Smooth muscle cell (in vitro differentiated cells): ENCODE data around the gene OR13C2. TPM values are rescaled to one million over a fixed set of nuclear protein-coding genes. Genes with fewer than 3 reads are reported as not detected.
"Not testable (repeated sequence)": the region's sequence is repeated elsewhere in the genome, so short reads cannot be mapped to it uniquely, and the experiment has no call there.

Experiments used
- DNase-seq: peaks from one replicate; lab custom pipeline; 2025; ENCODE audit not compliant: unreplicated experiment; lab: John Stamatoyannopoulos, UW
- H2AFZ ChIP-seq: fragments of 200-600 bp; sonication (generic); 2 replicates; pipeline ENCODE4 v1.6.0; 2016; ENCODE audit warnings: antibody characterized with exemption, low read depth, mild to moderate bottlenecking
- H3F3A ChIP-seq: fragments of 200-600 bp; sonication (generic); 2 replicates; pipeline ENCODE4 v1.6.0; 2017; ENCODE audit warnings: antibody characterized with exemption, low read depth
- H3K27ac ChIP-seq: fragments of 200-600 bp; sonication (generic); 2 replicates; pipeline ENCODE4 v1.5.1; 2016; ENCODE audit warnings: low read depth, mild to moderate bottlenecking
- H3K27me3 ChIP-seq: fragments of 200-600 bp; sonication (generic); 2 replicates; pipeline ENCODE4 v1.6.1; 2016; ENCODE audit warnings: low read depth, mild to moderate bottlenecking
- H3K36me3 ChIP-seq: fragments of 200-600 bp; sonication (generic); 2 replicates; pipeline ENCODE4 v1.5.1; 2016; ENCODE audit warnings: low read depth
- H3K4me1 ChIP-seq: fragments of 200-600 bp; sonication (generic); 2 replicates; pipeline ENCODE4 v1.5.1; 2016; ENCODE audit warnings: low read depth
- H3K4me2 ChIP-seq: fragments of 200-600 bp; sonication (generic); 2 replicates; pipeline ENCODE4 v1.6.0; 2016; ENCODE audit warnings: mild to moderate bottlenecking
- H3K4me3 ChIP-seq: fragments of 200-600 bp; sonication (generic); 2 replicates; pipeline ENCODE4 v1.5.1; 2016; ENCODE audit warnings: mild to moderate bottlenecking
- H3K79me2 ChIP-seq: fragments of 200-600 bp; sonication (generic); 2 replicates; pipeline ENCODE4 v1.6.0; 2016; ENCODE audit warnings: low read depth, mild to moderate bottlenecking
- H3K9ac ChIP-seq: fragments of 200-600 bp; sonication (generic); 2 replicates; pipeline ENCODE4 v1.6.0; 2016; ENCODE audit warnings: low read depth
- H3K9me3 ChIP-seq: fragments of 200-600 bp; sonication (generic); replicated peaks from 2 replicates; pipeline ENCODE4 v1.5.1; 2016; ENCODE audit warnings: low read depth
- H4K20me1 ChIP-seq: fragments of 200-600 bp; sonication (generic); 2 replicates; pipeline ENCODE4 v1.6.0; 2016; ENCODE audit warnings: low read depth
- WGBS: methylation state at CpG from one replicate; pipeline ENCODE4 v1.1.7; 2016; ENCODE audit warnings: low lambda C conversion rate; 5-methylcytosine and 5-hydroxymethylcytosine counted together
- polyA plus RNA-seq: library from polyadenylated mRNA; unstranded; fragments of >200 nt; fragmentation: Nextera tagmentation; extraction: Ambion mirVana; gene quantifications from 2 replicates; pipeline ENCODE4 v1.2.1, GENCODE V29; 2016
- total RNA-seq: library from RNA; depleted of rRNA; stranded (reverse); fragments of >200 nt; gene quantifications from 2 replicates; pipeline ENCODE4 v1.2.3, GENCODE V29; 2014
- TF ChIP-seq, protein P1 (sequence below): fragments of 200-600 bp; sonication (generic); IDR thresholded peaks from 2 replicates; pipeline ENCODE4 v1.5.1; 2017; ENCODE audit warnings: borderline replicate concordance, mild to moderate bottlenecking, antibody characterized with exemption; ENCODE audit not compliant: insufficient read depth, poor library complexity, severe bottlenecking

Gene OR13C2
- total and polyA plus RNA-seq, 2 experiments from 2014 or later = not detected

DNA sequence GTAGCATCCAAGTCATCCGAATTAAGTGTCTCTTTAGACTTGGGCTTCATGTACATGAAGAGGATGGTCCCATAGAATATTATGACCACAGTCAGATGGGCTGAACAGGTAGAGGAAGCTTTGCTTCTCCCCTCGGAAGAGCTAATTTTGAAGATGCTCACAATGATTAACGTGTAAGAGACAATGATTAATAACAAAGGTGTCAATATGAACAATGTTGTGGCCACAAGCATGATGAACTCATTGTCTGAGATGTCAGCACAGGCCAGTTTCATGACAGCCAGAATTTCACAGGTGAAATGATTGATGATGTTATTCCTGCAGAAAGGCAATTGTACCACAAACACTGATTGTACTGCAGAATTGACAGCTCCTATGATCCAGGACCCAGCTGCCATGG is 626 bp downstream of the OR13C2 start:
- TF ChIP-seq, protein P1, sequence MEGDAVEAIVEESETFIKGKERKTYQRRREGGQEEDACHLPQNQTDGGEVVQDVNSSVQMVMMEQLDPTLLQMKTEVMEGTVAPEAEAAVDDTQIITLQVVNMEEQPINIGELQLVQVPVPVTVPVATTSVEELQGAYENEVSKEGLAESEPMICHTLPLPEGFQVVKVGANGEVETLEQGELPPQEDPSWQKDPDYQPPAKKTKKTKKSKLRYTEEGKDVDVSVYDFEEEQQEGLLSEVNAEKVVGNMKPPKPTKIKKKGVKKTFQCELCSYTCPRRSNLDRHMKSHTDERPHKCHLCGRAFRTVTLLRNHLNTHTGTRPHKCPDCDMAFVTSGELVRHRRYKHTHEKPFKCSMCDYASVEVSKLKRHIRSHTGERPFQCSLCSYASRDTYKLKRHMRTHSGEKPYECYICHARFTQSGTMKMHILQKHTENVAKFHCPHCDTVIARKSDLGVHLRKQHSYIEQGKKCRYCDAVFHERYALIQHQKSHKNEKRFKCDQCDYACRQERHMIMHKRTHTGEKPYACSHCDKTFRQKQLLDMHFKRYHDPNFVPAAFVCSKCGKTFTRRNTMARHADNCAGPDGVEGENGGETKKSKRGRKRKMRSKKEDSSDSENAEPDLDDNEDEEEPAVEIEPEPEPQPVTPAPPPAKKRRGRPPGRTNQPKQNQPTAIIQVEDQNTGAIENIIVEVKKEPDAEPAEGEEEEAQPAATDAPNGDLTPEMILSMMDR = no peak
- no peaks in the 10 kb centered on the region for H3K27me3 ChIP-seq
- H3K27ac ChIP-seq = no peak overlapping the region
- H3K79me2 ChIP-seq = no peaks in the 10 kb centered on the region
- no peaks in the 10 kb centered on the region for H3K36me3 ChIP-seq
- peaks cover 11% of the 10 kb centered on the region for H3K4me1 ChIP-seq
- H3F3A ChIP-seq = no peaks in the 10 kb centered on the region
- H3K9me3 ChIP-seq = no peaks in the 10 kb centered on the region
- no peaks in the 10 kb centered on the region for H4K20me1 ChIP-seq
- no peak for DNase-seq
- H3K9ac ChIP-seq = no peak overlapping the region
- H3K4me3 ChIP-seq = no peak overlapping the region
- 81% methylated on average over 3 of the region's 3 CpGs for WGBS
- no peak overlapping the region for H3K4me2 ChIP-seq
- no peak overlapping the region for H2AFZ ChIP-seq

DNA sequence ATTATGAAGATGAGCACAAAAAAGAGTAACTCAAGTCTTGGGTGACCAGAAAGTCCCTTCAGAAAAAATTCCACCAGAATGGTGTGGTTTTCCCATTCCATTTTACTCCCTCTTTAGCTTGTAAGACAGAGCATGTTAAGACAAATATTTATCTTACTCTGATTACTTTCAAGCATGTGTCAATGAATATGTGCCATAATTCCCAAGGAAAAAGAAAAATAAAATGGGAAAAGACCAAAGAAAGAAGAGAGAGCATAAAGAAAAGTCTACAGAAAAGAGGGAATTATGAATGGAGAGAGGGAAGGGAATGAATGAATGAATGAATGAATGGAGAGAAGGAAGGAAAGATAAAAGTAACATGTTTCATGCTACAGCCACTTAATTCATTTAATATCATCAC is 6.1 kb downstream of the OR13C2 start, which contains the start of gene OR13C5:
Gene OR13C5, minus strand, starts transcription at position 101 of the 400 bp plus-strand sequence. Its CDS starts 0 bp downstream, at position 101.
- H3K27me3 ChIP-seq, H4K20me1 ChIP-seq, DNase-seq, H3K9me3 ChIP-seq, H2AFZ ChIP-seq, H3K4me2 ChIP-seq, H3K36me3 ChIP-seq, H3K79me2 ChIP-seq, H3K9ac ChIP-seq, H3K27ac ChIP-seq, H3F3A ChIP-seq, H3K4me1 ChIP-seq, H3K4me3 ChIP-seq: not testable (repeated sequence)

DNA sequence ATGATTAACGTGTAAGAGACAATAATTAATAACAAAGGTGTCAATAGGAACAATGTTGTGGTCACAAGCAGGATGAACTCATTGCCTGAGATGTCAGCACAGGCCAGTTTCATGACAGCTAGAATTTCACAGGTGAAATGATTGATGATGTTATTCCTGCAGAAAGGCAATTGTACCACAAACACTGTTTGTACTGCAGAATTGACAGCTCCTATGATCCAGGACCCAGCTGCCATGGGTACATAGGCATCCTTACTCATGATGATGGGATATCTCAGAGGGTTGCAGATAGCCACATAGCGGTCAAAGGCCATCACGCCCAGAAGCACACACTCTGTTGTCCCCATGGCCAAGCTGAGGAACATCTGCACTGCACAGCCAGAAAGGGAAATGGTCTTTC is 6.7 kb downstream of the OR13C2 start:
- WGBS = 84% methylated on average over 3 of the region's 3 CpGs
- not testable (repeated sequence) for H3K4me3 ChIP-seq

DNA sequence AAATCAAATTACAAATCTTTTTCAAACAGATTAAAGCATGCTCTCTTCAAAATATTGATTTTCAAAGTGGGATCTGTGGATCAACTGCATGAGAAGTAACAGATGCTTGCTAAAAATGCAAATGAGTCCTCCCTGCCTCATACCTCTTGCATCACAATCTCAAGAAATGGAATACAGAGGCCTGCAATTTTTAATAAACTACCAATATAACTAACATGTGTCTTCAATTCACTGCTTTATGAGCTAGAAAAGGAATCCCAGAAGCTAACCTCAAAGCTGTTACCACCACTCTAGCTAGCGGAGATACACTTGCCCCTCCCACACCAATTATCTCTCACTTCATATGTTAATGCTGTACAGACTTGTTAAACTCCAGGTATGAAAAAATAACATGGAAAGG is 15.8 kb downstream of the OR13C2 start:
- Histone ChIP-seq H3K36me3 (no peaks in the 10 kb centered on the region), H3K27me3 (no peaks in the 10 kb centered on the region), H2AFZ (no peak overlapping the region), H4K20me1 (no peaks in the 10 kb centered on the region), H3K27ac (no peak overlapping the region), H3K9me3 (no peaks in the 10 kb centered on the region), H3K4me2 (no peak overlapping the region), H3K79me2 (no peaks in the 10 kb centered on the region), H3F3A (no peaks in the 10 kb centered on the region), H3K4me1 (no peaks in the 10 kb centered on the region), H3K4me3 (no peak overlapping the region), H3K9ac (no peak overlapping the region)
- no peak for DNase-seq
- 73% methylated on average over 1 of the region's 1 CpG for WGBS
- TF ChIP-seq, protein P1 = no peak

More for the DNA sequence above, 6.7 kb downstream of the OR13C2 start:
- DNase-seq, H3K9me3 ChIP-seq, H3K9ac ChIP-seq, H3K4me2 ChIP-seq, H3K27ac ChIP-seq, H3K4me1 ChIP-seq, H3K36me3 ChIP-seq, H3K79me2 ChIP-seq, H3K27me3 ChIP-seq, H2AFZ ChIP-seq, H3F3A ChIP-seq, H4K20me1 ChIP-seq: not testable (repeated sequence)
